Measurements from ENCODE around the gene TEAD1. TPM values are rescaled to one million over a fixed set of nuclear protein-coding genes. Genes with fewer than 3 reads are reported as not detected.
A peak's percentile ranks its signal among the peaks of the same experiment; 100 is the strongest.

The TEAD1 gene
- polyA plus RNA-seq, 1 donor from 2014 or later: 12.2 TPM

DNA sequence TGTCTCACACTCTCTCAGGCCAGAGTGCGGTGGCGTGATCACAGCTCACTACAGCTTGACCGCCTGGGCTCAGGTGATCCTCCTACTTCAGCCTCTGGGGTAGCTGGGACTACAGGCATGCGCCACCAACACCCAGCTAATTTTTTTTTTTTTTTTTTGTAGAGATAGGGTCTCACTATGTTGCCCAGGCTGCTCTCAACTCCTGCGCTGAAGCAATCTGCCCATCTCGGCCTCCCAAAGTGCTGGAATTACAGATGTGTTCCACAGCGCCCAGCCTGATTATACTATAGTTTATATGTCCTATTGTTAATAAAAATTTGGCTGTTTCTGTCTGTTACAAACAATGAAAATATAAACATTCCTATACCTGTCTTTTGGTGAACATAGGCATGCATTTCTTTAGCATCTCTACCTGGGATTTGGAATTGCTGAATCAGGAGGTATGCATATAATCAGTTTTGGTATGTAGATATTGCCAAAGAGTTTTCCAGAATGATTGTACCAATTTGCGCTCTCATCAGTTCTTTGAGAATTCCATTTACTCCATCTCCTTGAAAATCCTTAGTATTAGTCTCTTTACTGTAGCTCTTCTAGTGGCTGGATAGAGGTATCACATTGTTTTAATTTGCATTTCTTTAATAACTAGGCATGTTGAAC, 78.8 kb downstream of the TEAD1 start:
- H3K9me2 ChIP-seq (ENCODE audit: insufficient read depth, low read length): no peaks in the 10 kb centered on the region
- H3K9me3 ChIP-seq (ENCODE audit: low read length): no peaks in the 10 kb centered on the region
- TF ChIP-seq REST (IDR thresholded peaks at IDR 0.05; ENCODE audit: borderline replicate concordance) (no peak), TAF1 (IDR thresholded peaks at IDR 0.05; ENCODE audit: low read depth) (no peak), POLR2AphosphoS5 (IDR thresholded peaks at IDR 0.05) (no peak), SMC3 (conservative IDR thresholded peaks at IDR 0.05; ENCODE audit: poor library complexity) (no peak), EP300 (conservative IDR thresholded peaks at IDR 0.05; ENCODE audit: poor library complexity, severe bottlenecking) (no peak), EZH2 (IDR thresholded peaks at IDR 0.05; ENCODE audit: borderline replicate concordance, insufficient read depth, low read length, poor library complexity, severe bottlenecking) (no peak), MXI1 (conservative IDR thresholded peaks at IDR 0.05; ENCODE audit: poor library complexity, severe bottlenecking) (no peak), RAD21 (conservative IDR thresholded peaks at IDR 0.05) (no peak)
- TF ChIP-seq, protein P1, sequence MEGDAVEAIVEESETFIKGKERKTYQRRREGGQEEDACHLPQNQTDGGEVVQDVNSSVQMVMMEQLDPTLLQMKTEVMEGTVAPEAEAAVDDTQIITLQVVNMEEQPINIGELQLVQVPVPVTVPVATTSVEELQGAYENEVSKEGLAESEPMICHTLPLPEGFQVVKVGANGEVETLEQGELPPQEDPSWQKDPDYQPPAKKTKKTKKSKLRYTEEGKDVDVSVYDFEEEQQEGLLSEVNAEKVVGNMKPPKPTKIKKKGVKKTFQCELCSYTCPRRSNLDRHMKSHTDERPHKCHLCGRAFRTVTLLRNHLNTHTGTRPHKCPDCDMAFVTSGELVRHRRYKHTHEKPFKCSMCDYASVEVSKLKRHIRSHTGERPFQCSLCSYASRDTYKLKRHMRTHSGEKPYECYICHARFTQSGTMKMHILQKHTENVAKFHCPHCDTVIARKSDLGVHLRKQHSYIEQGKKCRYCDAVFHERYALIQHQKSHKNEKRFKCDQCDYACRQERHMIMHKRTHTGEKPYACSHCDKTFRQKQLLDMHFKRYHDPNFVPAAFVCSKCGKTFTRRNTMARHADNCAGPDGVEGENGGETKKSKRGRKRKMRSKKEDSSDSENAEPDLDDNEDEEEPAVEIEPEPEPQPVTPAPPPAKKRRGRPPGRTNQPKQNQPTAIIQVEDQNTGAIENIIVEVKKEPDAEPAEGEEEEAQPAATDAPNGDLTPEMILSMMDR (IDR thresholded peaks at IDR 0.05; ENCODE audit: poor library complexity, severe bottlenecking): no peak
- H2AFZ ChIP-seq (ENCODE audit: low read depth, low read length): no peak overlapping the region
- H3F3A ChIP-seq (ENCODE audit: insufficient read depth, low read length, poor library complexity, severe bottlenecking): no peaks in the 10 kb centered on the region
- no peak overlapping the region for H3K4me2 ChIP-seq (ENCODE audit: low read length)
- peaks cover 47% of the 10 kb centered on the region for H3K79me2 ChIP-seq (replicated peaks; ENCODE audit: insufficient read depth, low read length)
- no peaks in the 10 kb centered on the region for H4K20me1 ChIP-seq (ENCODE audit: insufficient read depth)
- no peak overlapping the region for H3K9ac ChIP-seq (ENCODE audit: low read length)
- H3K27ac ChIP-seq (ENCODE audit: low read length): peak overlapping the region; percentile 76
- no peaks in the 10 kb centered on the region for H3K27me3 ChIP-seq (ENCODE audit: insufficient read depth, low read depth, low read length)
- no peak overlapping the region for H3K4me3 ChIP-seq (ENCODE audit: low read length)
- H3K36me3 ChIP-seq (ENCODE audit: insufficient read depth, low read length): no peaks in the 10 kb centered on the region

DNA sequence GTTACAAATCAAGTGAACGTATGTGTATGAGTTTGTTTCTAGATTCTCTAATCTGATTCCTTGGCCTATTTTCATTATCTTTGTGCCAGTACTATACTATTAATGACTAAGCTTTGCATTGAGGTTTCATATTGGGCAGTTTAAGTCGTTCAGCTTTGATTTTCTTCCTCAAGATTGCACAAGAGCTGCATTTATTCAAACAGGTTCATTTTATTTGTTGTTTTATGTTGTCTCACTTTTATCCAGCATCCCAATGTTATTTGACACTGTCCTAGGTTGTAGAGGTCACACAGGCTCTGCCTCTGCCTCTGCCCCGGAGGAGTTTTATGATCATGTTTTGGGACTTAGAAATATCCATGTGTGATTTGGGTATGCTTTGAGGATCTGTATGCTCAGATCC, 79.8 kb downstream of the TEAD1 start:
- H3K4me2 ChIP-seq (ENCODE audit: low read length): no peak overlapping the region
- no peak overlapping the region for H2AFZ ChIP-seq (ENCODE audit: low read depth, low read length)
- H3K9me3 ChIP-seq (ENCODE audit: low read length): no peaks in the 10 kb centered on the region
- no peak overlapping the region for H3K4me3 ChIP-seq (ENCODE audit: low read length)
- H4K20me1 ChIP-seq (ENCODE audit: insufficient read depth): no peaks in the 10 kb centered on the region
- no peaks in the 10 kb centered on the region for H3F3A ChIP-seq (ENCODE audit: insufficient read depth, low read length, poor library complexity, severe bottlenecking)
- TF ChIP-seq TAF1 (IDR thresholded peaks at IDR 0.05; ENCODE audit: low read depth) (no peak), EP300 (conservative IDR thresholded peaks at IDR 0.05; ENCODE audit: poor library complexity, severe bottlenecking) (no peak), SMC3 (conservative IDR thresholded peaks at IDR 0.05; ENCODE audit: poor library complexity) (no peak), POLR2AphosphoS5 (IDR thresholded peaks at IDR 0.05) (no peak), RAD21 (conservative IDR thresholded peaks at IDR 0.05) (no peak), REST (IDR thresholded peaks at IDR 0.05; ENCODE audit: borderline replicate concordance) (no peak), MXI1 (conservative IDR thresholded peaks at IDR 0.05; ENCODE audit: poor library complexity, severe bottlenecking) (no peak), EZH2 (IDR thresholded peaks at IDR 0.05; ENCODE audit: borderline replicate concordance, insufficient read depth, low read length, poor library complexity, severe bottlenecking) (no peak)
- TF ChIP-seq, protein P1 (IDR thresholded peaks at IDR 0.05; ENCODE audit: poor library complexity, severe bottlenecking): no peak
- peaks cover 42% of the 10 kb centered on the region for H3K79me2 ChIP-seq (replicated peaks; ENCODE audit: insufficient read depth, low read length)
- H3K27ac ChIP-seq (ENCODE audit: low read length): no peak overlapping the region
- H3K9ac ChIP-seq (ENCODE audit: low read length): no peak overlapping the region
- H3K36me3 ChIP-seq (ENCODE audit: insufficient read depth, low read length): no peaks in the 10 kb centered on the region
- H3K27me3 ChIP-seq (ENCODE audit: insufficient read depth, low read depth, low read length): no peaks in the 10 kb centered on the region
- H3K9me2 ChIP-seq (ENCODE audit: insufficient read depth, low read length): no peaks in the 10 kb centered on the region

Data from neural cell (in vitro differentiated cells).